HEK293 (cell line): ENCODE measurements around the gene SPIB.
A peak's percentile ranks its signal among the peaks of the same experiment; 100 is the strongest.

Experiments used
- CTCF ChIA-PET: fragments of 350-600 bp; formaldehyde crosslinking; extraction: SDS; loops from one replicate; lab custom pipeline; 2021; ENCODE audit warnings: antibody characterized with exemption; lab: Yijun Ruan, JAX
- POLR2A ChIA-PET: fragments of 300-600 bp; formaldehyde crosslinking; extraction: SDS; loops from one replicate; lab custom pipeline; 2020; ENCODE audit warnings: antibody characterized with exemption, inconsistent platforms; lab: Yijun Ruan, JAX
- H3K27ac ChIP-seq: fragments of 200-500 bp; sonication (Bioruptor generic); 2 replicates; pipeline ENCODE4 v1.5.1; 2014; ENCODE audit warnings: low read depth, low read length, control low read depth, inconsistent platforms; ENCODE audit errors: extremely low read depth
- H3K36me3 ChIP-seq, 2 experiments: fragments of 200-500 bp in 1 of 2; sonication (Bioruptor generic) in 1 of 2; 1 replicate in 1 of 2; 2 replicates in 1 of 2; pipeline ENCODE4 v1.5.1; 2014 to 2017; ENCODE audit warnings: inconsistent platforms in 2 of 2, low read length in 2 of 2; ENCODE audit not compliant: control insufficient read depth in 2 of 2, insufficient read depth in 1 of 2
- H3K4me1 ChIP-seq: fragments of 200-500 bp; sonication (Bioruptor generic); 2 replicates; pipeline ENCODE4 v1.5.1; 2014; ENCODE audit warnings: mild to moderate bottlenecking, low read length, inconsistent platforms; ENCODE audit not compliant: control insufficient read depth, insufficient read depth
- H3K4me3 ChIP-seq: 2 replicates; pipeline ENCODE4 v1.5.1; 2011; ENCODE audit warnings: low read depth, mild to moderate bottlenecking, control low read depth, low read length, moderate library complexity
- H3K9me3 ChIP-seq: fragments of 200-500 bp; sonication (Bioruptor generic); 2 replicates; pipeline ENCODE4 v1.5.1; 2014; ENCODE audit warnings: low read depth, low read length, inconsistent platforms; ENCODE audit not compliant: control insufficient read depth, insufficient read depth
- BCL6B ChIP-seq: fragments of 450-650 bp; formaldehyde crosslinking; IDR thresholded peaks from 2 replicates; pipeline ENCODE4 v1.5.1; 2017; ENCODE audit warnings: missing biosample characterization, missing genetic modification characterization
- MEIS1 ChIP-seq: sonication (generic); formaldehyde crosslinking; IDR thresholded peaks from 2 replicates; pipeline ENCODE4 v1.8.1; 2022; ENCODE audit warnings: missing genetic modification reagents, mild to moderate bottlenecking, borderline replicate concordance
- MZF1 ChIP-seq: fragments of 450-650 bp; formaldehyde crosslinking; IDR thresholded peaks from 2 replicates; pipeline ENCODE4 v1.5.1; 2017; ENCODE audit warnings: missing biosample characterization, missing genetic modification characterization, borderline replicate concordance
- ZBTB20 ChIP-seq: fragments of 450-650 bp; formaldehyde crosslinking; IDR thresholded peaks from 2 replicates; pipeline ENCODE4 v1.5.1; 2016; ENCODE audit warnings: missing biosample characterization, missing genetic modification characterization
- ZNF16 ChIP-seq: fragments of 450-650 bp; formaldehyde crosslinking; IDR thresholded peaks from 2 replicates; pipeline ENCODE4 v1.5.1; 2016; ENCODE audit warnings: low read depth, missing biosample characterization, missing genetic modification characterization
- ZNF274 ChIP-seq, 2 experiments: fragments of 200-500 bp in 1 of 2; fragments of 450-650 bp in 1 of 2; sonication (Bioruptor generic) in 1 of 2; formaldehyde crosslinking in 1 of 2; IDR thresholded peaks; 2 replicates each; pipeline versions ENCODE4 v1.5.1 to v1.6.1; 2014 to 2016; ENCODE audit warnings: borderline replicate concordance in 1 of 2, inconsistent platforms in 1 of 2, low read length in 1 of 2, missing biosample characterization in 1 of 2, missing genetic modification characterization in 1 of 2
- ZNF341 ChIP-seq: fragments of 450-650 bp; formaldehyde crosslinking; IDR thresholded peaks from 2 replicates; pipeline ENCODE4; 2016; ENCODE audit warnings: low read depth, missing biosample characterization, missing genetic modification characterization
- ZNF366 ChIP-seq: fragments of 450-650 bp; formaldehyde crosslinking; conservative IDR thresholded peaks from 2 replicates; pipeline ENCODE4 v1.5.1; 2016; ENCODE audit warnings: missing biosample characterization, missing genetic modification characterization
- ZNF398 ChIP-seq: fragments of 450-650 bp; formaldehyde crosslinking; IDR thresholded peaks from 2 replicates; pipeline ENCODE4 v1.5.1; 2017; ENCODE audit warnings: missing biosample characterization, missing genetic modification characterization
- ZNF423 ChIP-seq: fragments of 450-650 bp; formaldehyde crosslinking; IDR thresholded peaks from 2 replicates; pipeline ENCODE4 v1.5.1; 2016; ENCODE audit warnings: missing biosample characterization, missing genetic modification characterization
- ZNF549 ChIP-seq: fragments of 450-650 bp; IDR thresholded peaks from 2 replicates; pipeline ENCODE4 v1.5.1; 2018; ENCODE audit warnings: missing biosample characterization, missing genetic modification characterization, mild to moderate bottlenecking, inconsistent platforms, moderate library complexity
- ZNF571 ChIP-seq: fragments of 450-650 bp; formaldehyde crosslinking; IDR thresholded peaks from 2 replicates; pipeline ENCODE4 v1.5.0; 2017; ENCODE audit warnings: missing biosample characterization, missing genetic modification characterization
- ZNF580 ChIP-seq: fragments of 450-650 bp; formaldehyde crosslinking; IDR thresholded peaks from 2 replicates; pipeline ENCODE4 v1.5.1; 2016; ENCODE audit warnings: missing biosample characterization, missing genetic modification characterization
- ZNF610 ChIP-seq: fragments of 450-650 bp; formaldehyde crosslinking; IDR thresholded peaks from 2 replicates; pipeline ENCODE4 v1.5.1; 2016; ENCODE audit warnings: missing biosample characterization, missing genetic modification characterization, borderline replicate concordance
- ZNF623 ChIP-seq: fragments of 450-650 bp; formaldehyde crosslinking; IDR thresholded peaks from 2 replicates; pipeline ENCODE4 v1.5.1; 2016; ENCODE audit warnings: missing biosample characterization, missing genetic modification characterization
- ZNF654 ChIP-seq: fragments of 450-650 bp; formaldehyde crosslinking; IDR thresholded peaks from 2 replicates; pipeline ENCODE4 v1.5.1; 2016; ENCODE audit warnings: low read depth, missing biosample characterization, missing genetic modification characterization
- ZNF707 ChIP-seq: fragments of 450-650 bp; formaldehyde crosslinking; IDR thresholded peaks from 2 replicates; pipeline ENCODE4 v1.5.1; 2016; ENCODE audit warnings: missing biosample characterization, missing genetic modification characterization
- ZXDB ChIP-seq: fragments of 450-650 bp; formaldehyde crosslinking; IDR thresholded peaks from 2 replicates; pipeline ENCODE4 v1.5.1; 2016; ENCODE audit warnings: missing biosample characterization, missing genetic modification characterization

Gene SPIB

DNA sequence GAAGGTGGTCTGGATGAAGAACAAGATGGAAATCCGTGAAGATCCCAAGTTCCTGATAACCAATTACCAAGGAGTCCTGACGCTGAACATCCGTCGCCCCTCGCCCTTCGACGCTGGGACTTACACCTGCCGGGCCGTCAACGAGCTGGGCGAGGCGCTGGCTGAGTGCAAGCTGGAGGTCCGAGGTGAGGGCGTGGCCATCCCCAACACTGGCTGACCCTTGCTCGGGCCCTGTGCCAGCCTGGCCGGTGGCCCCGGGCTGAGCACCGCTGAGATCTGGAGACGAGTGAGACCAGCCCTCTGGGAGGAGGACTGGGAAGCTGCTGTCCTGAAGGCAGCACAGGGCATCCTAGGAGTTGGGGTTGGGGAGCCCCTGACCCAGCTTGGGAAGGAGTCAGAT is 45.6 kb downstream of the SPIB start:
- ChIA-PET POLR2A (interaction anchor here (0.5 to 1.7 kb wide), 3 partner anchors 10 to 535 kb away, joined by 3 to 5 read pairs (median 3); partner anchors contain the start of gene POLD1), CTCF (interaction anchor here (0.6 to 4.7 kb wide), 10 partner anchors 12 to 380 kb away, joined by 3 to 38 read pairs (median 4); partner anchors contain the start of genes EMC10, GARIN5A and NR1H2)
- Histone ChIP-seq H3K4me1 (no peaks in the 10 kb centered on the region), H3K27ac (no peak overlapping the region), H3K4me3 (no peak overlapping the region), H3K9me3 (no peaks in the 10 kb centered on the region), H3K36me3 (no peaks in the 10 kb centered on the region)
- TF ChIP-seq ZNF341 (tag by site-specific recombination) (no peak), ZNF274 (IDR thresholded peaks at IDR 0.05; ENCODE audit: low read length) (no peak), ZNF274 (tag by site-specific recombination; IDR thresholded peaks at IDR 0.05; ENCODE audit: borderline replicate concordance) (no peak), MEIS1 (no peak), ZNF398 (no peak), ZNF580 (tag by site-specific recombination) (no peak), BCL6B (tag by site-specific recombination) (no peak), ZNF610 (tag by site-specific recombination) (no peak), ZNF423 (no peak), ZXDB (tag by site-specific recombination) (no peak), ZNF623 (no peak), ZNF654 (tag by site-specific recombination) (no peak), MZF1 (tag by site-specific recombination) (no peak), ZNF571 (no peak), ZNF707 (tag by site-specific recombination) (no peak), ZNF366 (tag by site-specific recombination) (no peak), ZBTB20 (tag by site-specific recombination) (no peak), ZNF549 (no peak)

DNA sequence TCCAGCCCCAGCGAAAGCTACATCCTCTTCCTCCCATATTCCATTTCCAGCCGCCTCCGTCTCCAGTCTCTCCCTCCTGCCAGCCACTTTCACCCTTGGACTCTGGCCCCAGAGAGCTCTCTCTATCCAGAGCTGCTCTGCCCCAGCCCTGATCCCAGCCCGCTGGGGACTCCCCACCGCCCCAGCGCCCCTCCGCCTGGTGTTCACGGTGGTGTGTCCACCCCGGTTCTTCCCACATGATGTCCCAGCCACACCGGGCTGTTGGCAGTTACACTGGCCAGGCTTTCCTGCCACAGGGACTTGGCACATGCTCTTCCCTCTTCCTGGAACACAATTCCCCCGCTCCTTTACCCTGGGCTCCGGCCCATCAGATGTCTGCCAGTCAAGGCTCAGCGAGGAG is 46.3 kb downstream of the SPIB start:
- POLR2A ChIA-PET = interaction anchor here (1.1 to 1.7 kb wide), 3 partner anchors 9 to 96 kb away, joined by 3 to 5 read pairs (median 5); partner anchors contain the start of gene POLD1
- TF ChIP-seq ZNF16 (tag by site-specific recombination) = no peak
- peak; percentile 77 for TF ChIP-seq ZNF623
- CTCF ChIA-PET = interaction anchor here (0.6 to 2.8 kb wide), 5 partner anchors 13 to 345 kb away, joined by 3 to 11 read pairs (median 3); no protein-coding TSS in a partner anchor
- H3K9me3 ChIP-seq = no peaks in the 10 kb centered on the region
- H3K27ac ChIP-seq = no peak overlapping the region
- H3K4me3 ChIP-seq = no peak overlapping the region
- no peaks in the 10 kb centered on the region for H3K4me1 ChIP-seq
- no peaks in the 10 kb centered on the region for H3K36me3 ChIP-seq
